ENCODE results near the gene SPTBN1. TPM values are rescaled to one million over a fixed set of nuclear protein-coding genes. Genes with fewer than 3 reads are reported as not detected.
"Not testable (repeated sequence)": the region's sequence is repeated elsewhere in the genome, so short reads cannot be mapped to it uniquely, and the experiment has no call there.

Gene SPTBN1
- total RNA-seq, 1 experiment from 2014 or later, result 141 TPM

GRCh38 chr2:54526226-54526879, 70.2 kb downstream of the SPTBN1 start:
- DNase-seq (ENCODE audit: low spot score), result no peak

GRCh38 chr2:54528311-54528955, 72.3 kb downstream of the SPTBN1 start:
- no peak for DNase-seq (ENCODE audit: low spot score)

- DNase-seq (ENCODE audit: low spot score), result not testable (repeated sequence)
Observed at GRCh38 chr2:54529518-54529917, 73.4 kb downstream of the SPTBN1 start.

- no peak for DNase-seq (ENCODE audit: low spot score)
Observed at GRCh38 chr2:54529935-54530334, 73.8 kb downstream of the SPTBN1 start.

- peak; percentile 76 for DNase-seq (ENCODE audit: low spot score)
Observed at GRCh38 chr2:54531558-54531957, 75.4 kb downstream of the SPTBN1 start.

- DNase-seq (ENCODE audit: low spot score), result no peak
Observed at GRCh38 chr2:54534221-54534620, 78.1 kb downstream of the SPTBN1 start.

- DNase-seq (ENCODE audit: low spot score), result no peak
Observed at GRCh38 chr2:54534625-54535024, 78.5 kb downstream of the SPTBN1 start.

- DNase-seq (ENCODE audit: low spot score), result no peak
Observed at GRCh38 chr2:54535599-54536195, 79.6 kb downstream of the SPTBN1 start.

- no peak for DNase-seq (ENCODE audit: low spot score)
Observed at GRCh38 chr2:54536720-54537119, 80.6 kb downstream of the SPTBN1 start.

- no peak for DNase-seq (ENCODE audit: low spot score)
Observed at GRCh38 chr2:54538537-54538936, 82.4 kb downstream of the SPTBN1 start.

- DNase-seq (ENCODE audit: low spot score), result no peak
Observed at GRCh38 chr2:54539683-54540082, 83.6 kb downstream of the SPTBN1 start.

- DNase-seq (ENCODE audit: low spot score), result no peak
Observed at GRCh38 chr2:54540194-54540593, 84.1 kb downstream of the SPTBN1 start.

- DNase-seq (ENCODE audit: low spot score), result no peak
Observed at GRCh38 chr2:54541995-54542394, 85.9 kb downstream of the SPTBN1 start.

- DNase-seq (ENCODE audit: low spot score), result no peak
Observed at GRCh38 chr2:54543733-54544396, 87.7 kb downstream of the SPTBN1 start.

GRCh38 chr2:54545702-54546450, 89.7 kb downstream of the SPTBN1 start:
- DNase-seq (ENCODE audit: low spot score), result peak; percentile 89

GRCh38 chr2:54546518-54546917, 90.4 kb downstream of the SPTBN1 start:
- DNase-seq (ENCODE audit: low spot score), result peak; percentile 57

- DNase-seq (ENCODE audit: low spot score), result peak; percentile 37
Observed at GRCh38 chr2:54546923-54547720, 91.0 kb downstream of the SPTBN1 start.

GRCh38 chr2:54549430-54549829, 93.3 kb downstream of the SPTBN1 start:
- DNase-seq (ENCODE audit: low spot score), result no peak

GRCh38 chr2:54549917-54550518, 93.9 kb downstream of the SPTBN1 start:
- DNase-seq (ENCODE audit: low spot score), result peak; percentile 74

- DNase-seq (ENCODE audit: low spot score), result no peak
Observed at GRCh38 chr2:54550547-54550946, 94.4 kb downstream of the SPTBN1 start.
